GM23248 (cell line): ENCODE data around the gene AGAP1. TPM values are rescaled to one million over a fixed set of nuclear protein-coding genes. Genes with fewer than 3 reads are reported as not detected.

ENCODE experiments used
- DNase-seq: peaks from one replicate; pipeline ENCODE4 v3.0.0-alpha.2; 2015
- H2AFZ ChIP-seq: fragments of 200-600 bp; sonication (generic); 2 replicates; pipeline ENCODE4 v1.6.1; 2016; ENCODE audit warnings: antibody characterized with exemption
- H3F3A ChIP-seq: fragments of 200-600 bp; sonication (generic); 2 replicates; pipeline ENCODE4 v1.6.1; 2016; ENCODE audit warnings: mild to moderate bottlenecking, antibody characterized with exemption, mixed run types; ENCODE audit not compliant: insufficient read depth
- H3K27ac ChIP-seq: fragments of 200-600 bp; sonication (generic); 2 replicates; pipeline ENCODE4 v1.5.1; 2016; ENCODE audit warnings: mild to moderate bottlenecking
- H3K27me3 ChIP-seq: fragments of 200-600 bp; sonication (generic); replicated peaks from 2 replicates; pipeline ENCODE4 v1.6.1; 2016; ENCODE audit warnings: mild to moderate bottlenecking; ENCODE audit not compliant: insufficient read depth
- H3K36me3 ChIP-seq: fragments of 200-600 bp; sonication (generic); 2 replicates; pipeline ENCODE4 v1.6.1; 2016; ENCODE audit warnings: low read depth, mild to moderate bottlenecking
- H3K4me1 ChIP-seq: fragments of 200-600 bp; sonication (generic); 2 replicates; pipeline ENCODE4 v1.6.1; 2016; ENCODE audit warnings: mild to moderate bottlenecking; ENCODE audit not compliant: insufficient read depth
- H3K4me2 ChIP-seq: fragments of 200-600 bp; sonication (generic); one replicate; pipeline ENCODE4 v1.6.1; 2016; ENCODE audit warnings: mild to moderate bottlenecking; ENCODE audit not compliant: unreplicated experiment
- H3K4me3 ChIP-seq: fragments of 200-600 bp; sonication (generic); 2 replicates; pipeline ENCODE4 v1.5.1; 2016; ENCODE audit warnings: mild to moderate bottlenecking
- H3K79me2 ChIP-seq: fragments of 200-600 bp; sonication (generic); 2 replicates; pipeline ENCODE4 v1.6.1; 2016; ENCODE audit warnings: mild to moderate bottlenecking; ENCODE audit not compliant: insufficient read depth
- H3K9ac ChIP-seq: fragments of 200-600 bp; sonication (generic); 2 replicates; pipeline ENCODE4 v1.6.1; 2016; ENCODE audit warnings: mild to moderate bottlenecking
- H3K9me2 ChIP-seq: fragments of 200-600 bp; sonication (generic); 2 replicates; pipeline ENCODE4 v1.6.1; 2016; ENCODE audit warnings: mixed run types, mild to moderate bottlenecking, moderate library complexity; ENCODE audit not compliant: insufficient read depth
- H3K9me3 ChIP-seq: fragments of 200-600 bp; sonication (generic); one replicate; pipeline ENCODE4 v1.6.1; 2017; ENCODE audit warnings: low read depth
- H4K20me1 ChIP-seq: fragments of 200-600 bp; sonication (generic); 2 replicates; pipeline ENCODE4 v1.6.0; 2016; ENCODE audit not compliant: insufficient read depth
- EZH2 ChIP-seq: fragments of 200-600 bp; sonication (generic); IDR thresholded peaks from 2 replicates; pipeline ENCODE4 v1.6.1; 2018; ENCODE audit warnings: antibody characterized with exemption, mild to moderate bottlenecking; ENCODE audit not compliant: insufficient read depth, poor library complexity, severe bottlenecking
- EZH2phosphoT487 ChIP-seq: fragments of 200-600 bp; sonication (generic); IDR thresholded peaks from 2 replicates; pipeline ENCODE4 v1.6.1; 2018; ENCODE audit warnings: antibody characterized with exemption, moderate library complexity, mild to moderate bottlenecking, low read depth; ENCODE audit not compliant: insufficient read depth
- WGBS, 2 experiments: methylation state at CpG; one replicate each; pipeline ENCODE4 v1.1.6; 2015 to 2017; ENCODE audit warnings: low lambda C conversion rate in 2 of 2, low coverage in 1 of 2; ENCODE audit errors: missing lambda C conversion rate in 2 of 2; 5-methylcytosine and 5-hydroxymethylcytosine counted together
- in situ Hi-C: fragments of 300-500 bp; cut with MboI; formaldehyde crosslinking; loops from 2 replicates; pipeline ENCODE4 v1.15.0; 2020
- polyA plus RNA-seq: library from polyadenylated mRNA; unstranded; fragments of >200 nt; fragmentation: Nextera tagmentation; extraction: Ambion mirVana; gene quantifications from 2 replicates; pipeline ENCODE4 v1.2.1, GENCODE V29; 2016
- total RNA-seq: library from RNA; depleted of rRNA; stranded (reverse); fragments of >200 nt; shearing (Covaris generic); gene quantifications from 2 replicates; pipeline ENCODE4 v1.2.3, GENCODE V29; 2014

Gene AGAP1
- total and polyA plus RNA-seq, 2 experiments from 2014 or later = 2.2 to 9.9 TPM

- H3K36me3 ChIP-seq = no peaks in the 10 kb centered on the region
- H3K4me2 ChIP-seq = no peak overlapping the region
- H3K4me3 ChIP-seq = no peak overlapping the region
- 77 to 88% methylated on average over 3 of the region's 3 CpGs for WGBS, 2 experiments
- no peak overlapping the region for H3K9ac ChIP-seq
- no peak for DNase-seq
- no peaks in the 10 kb centered on the region for H3K9me3 ChIP-seq
- H2AFZ ChIP-seq = no peak overlapping the region
- no peaks in the 10 kb centered on the region for H4K20me1 ChIP-seq
- no peaks in the 10 kb centered on the region for H3F3A ChIP-seq
- H3K4me1 ChIP-seq = no peaks in the 10 kb centered on the region
- no peak for TF ChIP-seq EZH2phosphoT487
- TF ChIP-seq EZH2 = no peak
- H3K27ac ChIP-seq = no peak overlapping the region
- in situ Hi-C loops = no loop called here
- no peaks in the 10 kb centered on the region for H3K9me2 ChIP-seq
- H3K27me3 ChIP-seq = no peaks in the 10 kb centered on the region
- no peaks in the 10 kb centered on the region for H3K79me2 ChIP-seq
These were observed 532.0 kb downstream of the AGAP1 start for GRCh38 chr2:236025892-236026291.

- TF ChIP-seq EZH2 (no peak), EZH2phosphoT487 (no peak)
- H3K9ac ChIP-seq = no peak overlapping the region
- no peaks in the 10 kb centered on the region for H3K36me3 ChIP-seq
- H3K27ac ChIP-seq = no peak overlapping the region
- no peaks in the 10 kb centered on the region for H3K79me2 ChIP-seq
- DNase-seq = no peak
- H2AFZ ChIP-seq = no peak overlapping the region
- H3K4me2 ChIP-seq = no peak overlapping the region
- H3K4me3 ChIP-seq = no peak overlapping the region
- 70 to 72% methylated on average over 4 of the region's 4 CpGs for WGBS, 2 experiments
- no peaks in the 10 kb centered on the region for H3K9me2 ChIP-seq
- no peaks in the 10 kb centered on the region for H4K20me1 ChIP-seq
- in situ Hi-C loops = no loop called here
- H3K4me1 ChIP-seq = no peaks in the 10 kb centered on the region
- H3F3A ChIP-seq = no peaks in the 10 kb centered on the region
- no peaks in the 10 kb centered on the region for H3K27me3 ChIP-seq
- no peaks in the 10 kb centered on the region for H3K9me3 ChIP-seq
These were observed 533.0 kb downstream of the AGAP1 start for GRCh38 chr2:236026841-236027240.

GRCh38 chr2:236028066-236028465 lies 534.2 kb downstream of the AGAP1 start:
- Histone ChIP-seq H3K4me2 (no peak overlapping the region), H4K20me1 (no peaks in the 10 kb centered on the region), H3K4me3 (no peak overlapping the region), H3F3A (no peaks in the 10 kb centered on the region), H3K36me3 (no peaks in the 10 kb centered on the region), H3K9me3 (no peaks in the 10 kb centered on the region), H3K27me3 (no peaks in the 10 kb centered on the region), H3K79me2 (no peaks in the 10 kb centered on the region), H3K9me2 (no peaks in the 10 kb centered on the region), H3K4me1 (no peaks in the 10 kb centered on the region), H3K9ac (no peak overlapping the region), H3K27ac (no peak overlapping the region), H2AFZ (no peak overlapping the region)
- 87 to 88% methylated on average over 4 of the region's 4 CpGs for WGBS, 2 experiments
- in situ Hi-C loops = no loop called here
- DNase-seq = no peak
- no peak for TF ChIP-seq EZH2phosphoT487
- no peak for TF ChIP-seq EZH2

GRCh38 chr2:236033462-236033861 lies 539.6 kb downstream of the AGAP1 start:
- no peak for TF ChIP-seq EZH2phosphoT487
- no peak for TF ChIP-seq EZH2
- H3K27me3 ChIP-seq = no peaks in the 10 kb centered on the region
- H3K9me2 ChIP-seq = no peaks in the 10 kb centered on the region
- H3K27ac ChIP-seq = no peak overlapping the region
- no peaks in the 10 kb centered on the region for H3K79me2 ChIP-seq
- no peak overlapping the region for H3K9ac ChIP-seq
- no peak overlapping the region for H3K4me3 ChIP-seq
- no peaks in the 10 kb centered on the region for H4K20me1 ChIP-seq
- H3K36me3 ChIP-seq = no peaks in the 10 kb centered on the region
- no peaks in the 10 kb centered on the region for H3K9me3 ChIP-seq
- no peaks in the 10 kb centered on the region for H3F3A ChIP-seq
- WGBS, 2 experiments = 91 to 92% methylated on average over 7 of the region's 7 CpGs
- H2AFZ ChIP-seq = no peak overlapping the region
- H3K4me1 ChIP-seq = no peaks in the 10 kb centered on the region
- in situ Hi-C loops = no loop called here
- H3K4me2 ChIP-seq = no peak overlapping the region
- DNase-seq = no peak

- Histone ChIP-seq H4K20me1 (no peaks in the 10 kb centered on the region), H2AFZ (no peak overlapping the region), H3K4me3 (no peak overlapping the region), H3K79me2 (no peaks in the 10 kb centered on the region), H3K27ac (no peak overlapping the region), H3K4me2 (no peak overlapping the region), H3K36me3 (no peaks in the 10 kb centered on the region), H3K4me1 (no peaks in the 10 kb centered on the region), H3K27me3 (no peaks in the 10 kb centered on the region), H3K9me3 (no peaks in the 10 kb centered on the region), H3K9me2 (no peaks in the 10 kb centered on the region), H3F3A (no peaks in the 10 kb centered on the region), H3K9ac (no peak overlapping the region)
- DNase-seq = no peak
- WGBS, 2 experiments = 85 to 86% methylated on average over 8 of the region's 8 CpGs
- in situ Hi-C loops = no loop called here
- TF ChIP-seq EZH2 (no peak), EZH2phosphoT487 (no peak)
These were observed 541.1 kb downstream of the AGAP1 start for GRCh38 chr2:236034974-236035373.
